ENCODE results near the gene RBM4B. TPM values are rescaled to one million over a fixed set of nuclear protein-coding genes. Genes with fewer than 3 reads are reported as not detected.

RBM4B gene
- total RNA-seq, 2 donors from 2014 or later = 14.8 to 16.7 TPM

DNA sequence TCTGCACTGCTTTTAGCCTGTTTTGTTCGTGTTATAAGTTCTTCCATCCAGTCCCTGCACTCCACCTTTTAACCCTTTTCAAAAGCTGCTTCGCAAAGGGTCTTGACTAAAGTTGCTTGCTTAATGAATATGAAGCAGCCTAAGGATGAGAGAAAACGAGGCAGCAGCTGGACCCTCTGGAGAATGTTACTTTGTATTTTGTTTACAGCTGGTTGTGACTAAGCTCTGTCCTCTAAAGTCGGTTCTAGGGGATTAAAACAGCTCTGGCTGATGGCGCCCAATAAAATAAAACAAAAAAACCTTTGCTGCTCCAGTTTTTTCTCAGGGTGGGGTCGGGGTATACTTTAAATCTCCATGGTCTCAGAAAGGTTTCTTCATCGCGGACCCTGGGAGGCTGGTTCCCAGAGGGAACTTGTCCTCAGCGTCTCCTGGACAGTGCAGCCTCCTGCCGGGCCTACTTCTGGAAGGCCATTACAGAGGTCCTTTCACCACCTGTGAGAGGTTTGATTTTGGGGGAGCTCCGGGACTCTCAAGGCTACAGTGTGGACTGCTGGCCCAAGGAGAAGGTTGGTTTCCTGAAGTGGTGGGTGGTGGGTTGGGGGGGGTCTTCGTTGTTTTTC is 40.0 kb downstream of the RBM4B start:
- H3K9me3 Mint-ChIP-seq = no peaks in the 10 kb centered on the region
- ATAC-seq = no peak
- peak overlapping the region; percentile 94 for H3K4me3 Mint-ChIP-seq
- H3K27me3 Mint-ChIP-seq = no peaks in the 10 kb centered on the region
- no peak for DNase-seq (ENCODE audit: low spot score)
- H3K27ac Mint-ChIP-seq = peak overlapping the region; percentile 91 to 97
- H3K4me1 Mint-ChIP-seq (ENCODE audit: low read depth in 2 of 2) = peaks cover 44 to 55% of the 10 kb centered on the region in 2 donors
- peaks cover 43% of the 10 kb centered on the region for H3K36me3 Mint-ChIP-seq

DNA sequence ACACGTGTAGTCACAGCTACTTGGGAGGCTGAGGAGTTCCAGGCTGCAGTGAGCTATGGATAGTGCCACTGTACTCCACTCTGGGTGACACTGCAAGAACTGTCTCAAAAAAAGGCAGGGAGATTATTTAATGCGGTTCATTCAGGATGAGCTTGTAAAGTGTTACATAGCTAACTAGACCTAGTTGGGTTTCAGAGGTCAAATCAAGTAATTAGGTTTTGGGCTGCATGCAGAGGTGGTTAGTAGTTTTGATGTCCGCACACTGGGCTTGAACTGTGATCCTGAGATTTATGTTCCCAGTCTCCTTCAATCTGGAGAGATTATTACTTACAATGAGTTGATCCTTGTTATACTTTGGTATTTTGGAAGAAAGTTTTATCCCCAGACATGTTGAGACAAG is 41.3 kb downstream of the RBM4B start:
- ATAC-seq (no peak), DNase-seq (ENCODE audit: low spot score) (no peak)
- Mint-ChIP-seq H3K27ac (peak overlapping the region in 1 of 2 donors; percentile 97), H3K4me3 (peak overlapping the region; percentile 20), H3K36me3 (peaks cover 31% of the 10 kb centered on the region), H3K9me3 (no peaks in the 10 kb centered on the region), H3K4me1 (ENCODE audit: low read depth in 2 of 2) (peaks cover 41 to 49% of the 10 kb centered on the region in 2 donors), H3K27me3 (no peaks in the 10 kb centered on the region)

DNA sequence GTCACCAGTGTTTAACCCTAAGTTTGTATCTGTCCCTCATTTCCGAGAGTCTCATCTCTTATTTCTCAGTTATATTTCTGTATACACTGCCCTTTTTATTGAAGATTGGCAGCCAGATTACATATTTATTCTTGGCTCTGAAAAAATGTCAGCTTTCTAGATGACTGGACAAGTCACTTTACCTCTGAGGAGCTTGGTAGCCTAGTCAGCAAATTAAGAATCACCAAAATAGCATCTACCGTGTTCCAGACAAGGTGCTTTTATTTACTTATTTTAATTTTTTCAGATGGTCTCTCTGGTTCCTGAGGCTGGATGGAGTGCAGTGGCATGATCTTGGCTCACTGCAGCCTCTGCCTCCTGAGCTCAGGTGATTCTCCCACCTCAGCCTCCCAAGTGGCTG is 44.7 kb downstream of the RBM4B start:
- Mint-ChIP-seq H3K27ac (no peak overlapping the region), H3K27me3 (no peaks in the 10 kb centered on the region), H3K36me3 (peaks cover 14% of the 10 kb centered on the region), H3K4me1 (ENCODE audit: low read depth in 2 of 2) (peaks cover 33 to 40% of the 10 kb centered on the region in 2 donors), H3K9me3 (no peaks in the 10 kb centered on the region), H3K4me3 (no peak overlapping the region)
- DNase-seq (ENCODE audit: low spot score) (no peak), ATAC-seq (no peak)

DNA sequence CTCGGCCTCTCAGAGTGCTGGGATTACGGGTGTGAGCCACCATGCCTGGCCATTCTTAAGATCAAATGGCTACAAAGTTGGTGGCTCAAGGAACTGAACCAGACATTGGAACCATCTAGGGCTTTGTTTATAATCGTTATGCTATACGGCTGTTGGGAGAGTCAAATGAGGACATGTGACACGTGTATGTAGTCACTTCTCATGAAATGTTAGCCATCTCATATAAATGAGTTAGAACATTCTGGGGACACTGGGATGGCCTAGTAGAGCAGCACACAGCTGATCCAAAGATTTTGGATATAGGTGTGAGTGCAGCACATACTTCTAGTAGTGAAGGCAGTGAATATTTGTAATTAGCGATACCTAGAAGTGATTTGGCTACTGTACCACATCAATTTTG is 45.8 kb downstream of the RBM4B start:
- Mint-ChIP-seq H3K9me3 (no peaks in the 10 kb centered on the region), H3K36me3 (peaks cover 14% of the 10 kb centered on the region), H3K27ac (no peak overlapping the region)

DNA sequence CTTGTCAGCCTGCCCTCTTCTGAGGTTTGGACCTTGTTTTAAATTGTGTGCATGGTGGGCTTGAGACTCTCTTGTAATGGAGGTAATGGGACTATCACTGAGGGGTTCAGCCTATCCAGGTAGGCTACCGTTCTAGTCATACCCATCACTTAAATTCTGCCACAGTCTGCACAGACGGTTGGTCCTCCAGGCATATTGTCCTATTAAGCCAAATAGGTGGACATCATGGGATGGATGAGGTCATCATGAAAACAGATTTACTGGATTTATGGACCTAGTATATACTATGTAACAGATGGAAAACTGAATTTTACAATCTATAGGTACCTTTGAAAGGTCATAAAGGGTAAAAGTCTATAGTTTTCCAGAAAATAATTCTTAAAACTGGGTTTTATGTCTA is 48.3 kb downstream of the RBM4B start:
- Mint-ChIP-seq H3K4me3 (no peak overlapping the region), H3K27me3 (no peaks in the 10 kb centered on the region), H3K27ac (peak overlapping the region in 1 of 2 donors; percentile 69), H3K4me1 (ENCODE audit: low read depth in 2 of 2) (peaks cover 25 to 38% of the 10 kb centered on the region in 2 donors), H3K36me3 (peaks cover 8% of the 10 kb centered on the region), H3K9me3 (no peaks in the 10 kb centered on the region)
- no peak for DNase-seq (ENCODE audit: low spot score)
- no peak for ATAC-seq

More for the DNA sequence above, 45.8 kb downstream of the RBM4B start:
- no peak for ATAC-seq
- Mint-ChIP-seq H3K4me1 (ENCODE audit: low read depth in 2 of 2) (peaks cover 28 to 42% of the 10 kb centered on the region in 2 donors), H3K27me3 (no peaks in the 10 kb centered on the region), H3K4me3 (no peak overlapping the region)
- DNase-seq (ENCODE audit: low spot score) = no peak

DNA sequence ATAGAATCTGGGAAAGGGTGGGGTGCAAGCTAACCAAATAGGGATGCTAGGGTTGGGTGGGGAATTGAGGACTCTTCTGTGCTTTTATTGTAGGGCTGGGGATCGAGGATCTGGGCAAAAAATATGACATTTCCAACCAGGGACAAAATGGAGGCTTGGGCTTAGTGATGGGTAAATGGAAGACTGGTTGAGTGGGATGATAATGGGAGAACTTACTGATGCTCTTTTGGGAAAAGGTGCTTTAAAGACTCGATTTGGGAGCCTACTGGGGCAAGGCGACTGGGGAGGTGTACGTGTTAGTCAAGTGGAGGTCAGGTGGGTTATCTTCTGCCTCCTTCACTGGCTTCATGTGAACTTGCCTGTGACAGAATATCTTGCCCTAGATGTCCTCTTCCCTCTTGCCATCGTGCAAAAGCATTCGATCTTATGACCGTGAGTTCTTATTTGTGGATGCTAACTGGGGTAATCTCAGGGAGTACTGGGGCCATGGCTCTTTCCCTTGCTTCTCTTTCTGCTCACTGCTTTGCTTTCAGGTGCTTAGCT is 49.6 kb downstream of the RBM4B start:
- Mint-ChIP-seq H3K27ac (peak overlapping the region in 1 of 2 donors; percentile 69), H3K4me1 (ENCODE audit: low read depth in 2 of 2) (peaks cover 34 to 46% of the 10 kb centered on the region in 2 donors), H3K9me3 (no peaks in the 10 kb centered on the region), H3K36me3 (peaks cover 15% of the 10 kb centered on the region), H3K27me3 (no peaks in the 10 kb centered on the region), H3K4me3 (no peak overlapping the region)
- no peak for ATAC-seq
- DNase-seq (ENCODE audit: low spot score) = no peak

DNA sequence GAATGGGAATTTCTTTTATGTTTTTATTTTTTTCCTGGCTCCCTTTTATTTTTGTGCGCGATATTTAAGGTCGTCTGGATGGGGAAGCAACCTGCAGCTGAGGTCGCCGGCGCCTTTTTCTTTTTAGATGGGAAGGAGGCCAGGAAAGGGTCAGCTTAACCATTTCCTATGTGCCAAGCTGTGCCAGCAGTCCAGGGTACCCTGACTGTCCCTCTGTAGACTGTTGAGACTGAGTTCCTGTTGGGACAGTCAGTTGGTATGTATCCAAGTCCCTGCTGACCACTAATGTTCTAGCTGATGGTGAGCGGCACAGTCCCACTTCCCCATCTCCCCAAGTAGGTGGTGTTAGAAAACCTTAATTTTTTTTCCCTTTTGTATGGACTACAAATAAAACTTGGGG is 50.8 kb downstream of the RBM4B start:
- peaks cover 15% of the 10 kb centered on the region for H3K36me3 Mint-ChIP-seq
- no peaks in the 10 kb centered on the region for H3K27me3 Mint-ChIP-seq
- no peaks in the 10 kb centered on the region for H3K9me3 Mint-ChIP-seq
- ATAC-seq = no peak
- H3K4me3 Mint-ChIP-seq = no peak overlapping the region
- no peak overlapping the region for H3K27ac Mint-ChIP-seq
- no peak for DNase-seq (ENCODE audit: low spot score)
- peaks cover 41 to 52% of the 10 kb centered on the region in 2 donors for H3K4me1 Mint-ChIP-seq (ENCODE audit: low read depth in 2 of 2)

DNA sequence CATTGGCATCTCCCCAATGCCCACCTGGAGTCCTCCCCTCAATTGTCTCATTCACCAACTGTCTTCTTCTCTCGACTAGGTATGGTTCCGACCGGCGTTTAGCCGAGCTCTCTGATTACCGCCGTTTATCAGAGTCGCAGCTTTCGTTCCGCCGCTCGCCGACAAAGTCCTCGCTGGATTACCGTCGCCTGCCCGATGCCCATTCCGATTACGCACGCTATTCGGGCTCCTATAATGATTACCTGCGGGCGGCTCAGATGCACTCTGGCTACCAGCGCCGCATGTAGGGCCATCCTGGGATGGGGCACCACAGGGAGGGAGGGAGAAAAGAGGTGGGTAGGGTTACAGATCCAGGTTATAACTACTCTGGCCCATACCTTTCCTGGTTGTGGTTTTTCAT is 51.3 kb downstream of the RBM4B start:
- Mint-ChIP-seq H3K27ac (no peak overlapping the region), H3K36me3 (peaks cover 15% of the 10 kb centered on the region), H3K27me3 (no peaks in the 10 kb centered on the region), H3K4me1 (ENCODE audit: low read depth in 2 of 2) (peaks cover 39 to 50% of the 10 kb centered on the region in 2 donors), H3K4me3 (no peak overlapping the region), H3K9me3 (no peaks in the 10 kb centered on the region)
- DNase-seq (ENCODE audit: low spot score) (no peak), ATAC-seq (no peak)

DNA sequence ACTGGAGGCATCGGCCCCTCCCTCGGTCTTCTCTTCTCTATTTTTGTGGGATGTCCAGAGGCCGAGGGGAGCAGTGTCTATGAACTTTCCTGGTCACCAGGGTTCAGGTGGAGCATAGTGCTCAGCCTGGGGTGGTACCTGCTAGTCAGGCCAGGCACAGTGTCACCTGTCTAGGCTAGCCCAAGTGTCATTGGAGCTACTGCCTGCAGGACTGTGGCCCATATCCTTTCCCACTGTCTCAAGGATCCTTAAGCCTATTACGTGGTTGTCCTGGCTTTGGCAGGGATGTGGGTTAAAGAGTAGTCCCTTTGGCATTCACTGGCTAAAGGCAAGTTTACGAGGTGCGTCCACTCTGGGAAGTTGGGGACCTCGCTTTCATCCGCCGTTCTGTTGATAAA is 51.9 kb downstream of the RBM4B start:
- H3K27me3 Mint-ChIP-seq = no peaks in the 10 kb centered on the region
- H3K36me3 Mint-ChIP-seq = peaks cover 15% of the 10 kb centered on the region
- ATAC-seq = no peak
- no peak overlapping the region for H3K27ac Mint-ChIP-seq
- no peaks in the 10 kb centered on the region for H3K9me3 Mint-ChIP-seq
- H3K4me3 Mint-ChIP-seq = no peak overlapping the region
- H3K4me1 Mint-ChIP-seq (ENCODE audit: low read depth in 2 of 2) = peaks cover 42 to 55% of the 10 kb centered on the region in 2 donors
- DNase-seq (ENCODE audit: low spot score) = no peak

DNA sequence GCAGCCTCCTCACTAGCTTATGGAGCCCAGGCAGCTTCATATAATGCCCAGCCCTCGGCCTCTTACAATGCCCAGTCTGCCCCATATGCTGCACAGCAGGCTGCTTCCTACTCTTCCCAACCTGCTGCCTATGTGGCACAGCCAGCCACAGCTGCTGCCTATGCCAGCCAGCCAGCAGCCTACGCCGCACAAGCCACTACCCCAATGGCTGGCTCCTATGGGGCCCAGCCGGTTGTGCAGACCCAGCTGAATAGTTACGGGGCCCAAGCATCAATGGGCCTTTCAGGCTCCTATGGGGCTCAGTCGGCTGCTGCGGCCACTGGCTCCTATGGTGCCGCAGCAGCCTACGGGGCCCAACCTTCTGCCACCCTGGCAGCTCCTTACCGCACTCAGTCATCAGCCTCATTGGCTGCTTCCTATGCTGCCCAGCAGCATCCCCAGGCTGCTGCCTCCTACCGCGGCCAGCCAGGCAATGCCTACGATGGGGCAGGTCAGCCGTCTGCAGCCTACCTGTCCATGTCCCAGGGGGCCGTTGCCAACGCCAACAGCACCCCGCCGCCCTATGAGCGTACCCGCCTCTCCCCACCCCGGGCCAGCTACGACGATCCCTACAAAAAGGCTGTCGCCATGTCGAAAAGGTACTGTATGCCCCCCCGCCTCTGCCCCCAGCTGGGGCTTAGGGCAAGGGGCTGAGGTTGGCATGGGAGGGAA is 52.5 kb downstream of the RBM4B start:
- Mint-ChIP-seq H3K9me3 (no peaks in the 10 kb centered on the region), H3K27me3 (no peaks in the 10 kb centered on the region), H3K27ac (no peak overlapping the region), H3K4me3 (no peak overlapping the region), H3K36me3 (peaks cover 15% of the 10 kb centered on the region), H3K4me1 (ENCODE audit: low read depth in 2 of 2) (peaks cover 42 to 55% of the 10 kb centered on the region in 2 donors)
- ATAC-seq (peak in 1 of 2 donors; percentile 34), DNase-seq (ENCODE audit: low spot score) (no peak)

DNA sequence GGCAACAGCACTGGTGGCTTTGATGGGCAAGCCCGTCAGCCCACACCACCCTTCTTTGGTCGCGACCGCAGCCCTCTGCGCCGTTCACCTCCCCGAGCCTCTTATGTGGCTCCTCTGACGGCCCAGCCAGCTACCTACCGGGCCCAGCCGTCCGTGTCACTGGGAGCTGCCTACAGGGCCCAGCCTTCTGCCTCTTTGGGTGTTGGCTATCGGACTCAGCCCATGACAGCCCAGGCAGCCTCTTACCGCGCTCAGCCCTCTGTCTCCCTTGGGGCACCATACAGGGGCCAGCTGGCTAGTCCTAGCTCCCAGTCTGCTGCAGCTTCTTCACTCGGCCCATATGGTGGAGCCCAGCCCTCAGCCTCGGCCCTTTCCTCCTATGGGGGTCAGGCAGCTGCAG is 53.2 kb downstream of the RBM4B start:
- Mint-ChIP-seq H3K27me3 (no peaks in the 10 kb centered on the region), H3K4me3 (no peak overlapping the region), H3K9me3 (no peaks in the 10 kb centered on the region), H3K36me3 (peaks cover 15% of the 10 kb centered on the region), H3K4me1 (ENCODE audit: low read depth in 2 of 2) (peaks cover 47 to 54% of the 10 kb centered on the region in 2 donors), H3K27ac (no peak overlapping the region)
- no peak for DNase-seq (ENCODE audit: low spot score)
- ATAC-seq = peak in 1 of 2 donors; percentile 12

DNA sequence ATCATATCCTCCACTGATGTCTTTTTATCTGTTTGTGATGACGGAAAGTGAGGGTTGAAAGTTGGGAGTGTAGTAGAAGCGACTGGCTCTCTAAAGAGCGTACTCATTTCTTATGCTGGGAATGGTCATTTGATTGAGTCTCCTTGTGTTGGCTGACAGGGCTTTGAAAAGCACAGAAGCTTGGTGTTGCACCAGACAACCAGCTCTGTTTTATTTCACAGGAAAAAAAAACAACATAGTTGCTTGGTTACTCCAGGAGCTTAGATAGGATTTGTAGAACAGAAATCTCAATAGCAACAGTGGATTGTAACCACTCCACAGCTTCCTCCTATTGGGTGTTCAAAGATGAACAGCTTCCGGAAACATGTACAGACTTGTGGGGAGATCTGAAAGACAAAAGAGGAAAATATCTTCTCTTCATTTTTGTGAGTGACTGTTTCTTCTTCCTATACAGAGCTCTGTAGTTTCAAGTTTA is 58.6 kb downstream of the RBM4B start:
- peaks cover 26% of the 10 kb centered on the region for H3K36me3 Mint-ChIP-seq
- H3K4me1 Mint-ChIP-seq (ENCODE audit: low read depth in 2 of 2) = peaks cover 60% of the 10 kb centered on the region in 2 donors
- peak overlapping the region; percentile 96 for H3K4me3 Mint-ChIP-seq
- H3K9me3 Mint-ChIP-seq = no peaks in the 10 kb centered on the region
- H3K27ac Mint-ChIP-seq = peak overlapping the region; percentile 97 to 99
- ATAC-seq (no peak), DNase-seq (ENCODE audit: low spot score) (no peak)
- no peaks in the 10 kb centered on the region for H3K27me3 Mint-ChIP-seq

DNA sequence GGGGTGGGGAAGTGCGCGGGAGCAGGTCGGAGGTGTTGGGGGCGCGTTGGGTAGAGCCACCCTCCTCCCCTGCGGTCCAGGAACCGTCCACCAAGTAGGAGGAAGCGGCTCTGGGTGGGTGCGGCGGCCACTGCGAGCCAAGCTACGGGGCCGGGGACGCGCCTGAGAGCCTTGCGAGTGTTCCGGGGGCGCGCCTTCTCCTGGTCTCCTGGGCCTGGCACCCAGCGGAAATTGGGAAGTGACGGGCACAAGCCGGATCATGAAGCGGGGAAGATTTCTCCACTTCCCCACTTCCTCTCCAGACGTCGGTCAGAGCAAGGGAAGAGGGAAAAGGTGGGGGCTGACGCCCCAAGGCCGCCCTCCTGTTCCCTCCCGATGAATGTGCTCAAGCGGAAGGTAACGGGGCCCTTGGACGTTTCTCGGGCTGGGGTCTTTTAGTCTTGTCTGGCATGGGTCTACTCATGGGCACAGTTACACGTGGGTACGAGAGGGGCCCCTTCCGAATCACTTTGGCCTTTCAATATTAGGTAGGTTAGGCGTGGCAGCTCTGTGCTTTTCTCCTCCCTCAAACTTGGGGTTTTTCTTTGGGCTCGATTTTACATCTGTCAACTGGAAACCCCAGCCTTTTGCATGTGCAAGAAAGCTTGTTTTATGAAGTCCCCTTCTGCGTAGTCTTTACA is 60.4 kb downstream of the RBM4B start:
- no peak for ATAC-seq
- Mint-ChIP-seq H3K27ac (peak overlapping the region; percentile 97 to 99), H3K27me3 (no peaks in the 10 kb centered on the region), H3K4me1 (ENCODE audit: low read depth in 2 of 2) (peaks cover 42% of the 10 kb centered on the region in 2 donors), H3K9me3 (no peaks in the 10 kb centered on the region), H3K4me3 (peak overlapping the region; percentile 96), H3K36me3 (peaks cover 19% of the 10 kb centered on the region)
- no peak for DNase-seq (ENCODE audit: low spot score)

Measured in natural killer cell treated with Interleukin-12 subunit alpha and Interleukin-12 subunit beta and Interleukin-15 and Interleukin-18, amount 100 ng/mL, for 72 hours (primary cell).